Measurements from ENCODE around the gene DET1.

- no peak for TF ChIP-seq CTCF (IDR thresholded peaks at IDR 0.05)
- TF ChIP-seq JUN (CRISPR knock-in tag; IDR thresholded peaks at IDR 0.05): no peak
- no peak for TF ChIP-seq ESRRA (CRISPR knock-in tag; IDR thresholded peaks at IDR 0.05; ENCODE audit: borderline replicate concordance)
- no peak for TF ChIP-seq ETV6 (CRISPR knock-in tag; IDR thresholded peaks at IDR 0.05)
- TF ChIP-seq TCF7 (CRISPR knock-in tag; IDR thresholded peaks at IDR 0.05; ENCODE audit: low read depth): no peak
- TF ChIP-seq, protein P1, sequence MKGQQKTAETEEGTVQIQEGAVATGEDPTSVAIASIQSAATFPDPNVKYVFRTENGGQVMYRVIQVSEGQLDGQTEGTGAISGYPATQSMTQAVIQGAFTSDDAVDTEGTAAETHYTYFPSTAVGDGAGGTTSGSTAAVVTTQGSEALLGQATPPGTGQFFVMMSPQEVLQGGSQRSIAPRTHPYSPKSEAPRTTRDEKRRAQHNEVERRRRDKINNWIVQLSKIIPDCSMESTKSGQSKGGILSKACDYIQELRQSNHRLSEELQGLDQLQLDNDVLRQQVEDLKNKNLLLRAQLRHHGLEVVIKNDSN (CRISPR knock-in tag; IDR thresholded peaks at IDR 0.05): no peak
- TF ChIP-seq TEAD4 (CRISPR knock-in tag; IDR thresholded peaks at IDR 0.05): no peak
- TF ChIP-seq, protein P2, sequence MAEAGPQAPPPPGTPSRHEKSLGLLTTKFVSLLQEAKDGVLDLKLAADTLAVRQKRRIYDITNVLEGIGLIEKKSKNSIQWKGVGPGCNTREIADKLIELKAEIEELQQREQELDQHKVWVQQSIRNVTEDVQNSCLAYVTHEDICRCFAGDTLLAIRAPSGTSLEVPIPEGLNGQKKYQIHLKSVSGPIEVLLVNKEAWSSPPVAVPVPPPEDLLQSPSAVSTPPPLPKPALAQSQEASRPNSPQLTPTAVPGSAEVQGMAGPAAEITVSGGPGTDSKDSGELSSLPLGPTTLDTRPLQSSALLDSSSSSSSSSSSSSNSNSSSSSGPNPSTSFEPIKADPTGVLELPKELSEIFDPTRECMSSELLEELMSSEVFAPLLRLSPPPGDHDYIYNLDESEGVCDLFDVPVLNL (CRISPR knock-in tag; IDR thresholded peaks at IDR 0.05; ENCODE audit: borderline replicate concordance, low read depth): no peak
These were observed 74.3 kb downstream of the DET1 start for GRCh38 chr15:88472225-88472624.
